GM23248 (cell line): ENCODE measurements around the gene STIL.

ENCODE experiments used
- EZH2 ChIP-seq: fragments of 200-600 bp; sonication (generic); IDR thresholded peaks from 2 replicates; pipeline ENCODE4 v1.6.1; 2018; ENCODE audit warnings: antibody characterized with exemption, mild to moderate bottlenecking; ENCODE audit not compliant: insufficient read depth, poor library complexity, severe bottlenecking
- EZH2phosphoT487 ChIP-seq: fragments of 200-600 bp; sonication (generic); IDR thresholded peaks from 2 replicates; pipeline ENCODE4 v1.6.1; 2018; ENCODE audit warnings: antibody characterized with exemption, moderate library complexity, mild to moderate bottlenecking, low read depth; ENCODE audit not compliant: insufficient read depth

DNA sequence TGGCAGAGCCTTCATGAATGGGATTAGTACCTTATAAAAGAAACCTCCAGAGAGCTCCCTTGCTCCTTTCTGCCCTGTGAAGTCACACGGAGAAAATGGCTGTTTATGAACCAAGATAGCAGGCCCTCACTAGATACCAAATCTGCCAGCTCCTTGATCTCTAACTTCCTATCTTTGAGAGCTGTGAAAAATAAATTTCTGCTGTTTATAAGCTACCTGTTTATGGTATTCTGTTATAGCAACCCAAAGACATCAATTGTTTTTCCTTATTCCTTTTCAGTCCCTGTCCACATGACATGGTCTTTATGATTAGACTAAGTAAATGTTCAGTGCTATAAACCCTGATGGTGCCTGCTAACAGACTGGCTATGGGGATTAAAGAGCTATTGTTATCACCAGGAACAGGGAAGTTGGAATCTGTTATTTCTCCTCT, 9.7 kb upstream of the STIL start:
- TF ChIP-seq EZH2 (no peak), EZH2phosphoT487 (no peak)
